Activated CD4-positive, alpha-beta T cell treated with anti-CD3 and anti-CD28 coated beads for 48 hours (primary cell): ENCODE results near the gene TEX13D.

Experiments
- DNase-seq: peaks from one replicate; pipeline ENCODE4 v3.0.0-alpha.2; 2020

TEX13D gene

GRCh38 chrX:124348885-124349453 is 16.5 kb downstream of the TEX13D start:
- no peak for DNase-seq

- DNase-seq = no peak
Observed at GRCh38 chrX:124354648-124355047, 22.2 kb downstream of the TEX13D start.

- DNase-seq = no peak
Observed at GRCh38 chrX:124358800-124359383, 26.4 kb downstream of the TEX13D start.

GRCh38 chrX:124362072-124362471 is 29.6 kb downstream of the TEX13D start:
- DNase-seq = peak; percentile 11

- no peak for DNase-seq
Observed at GRCh38 chrX:124362761-124363160, 30.3 kb downstream of the TEX13D start.

- no peak for DNase-seq
Observed at GRCh38 chrX:124369722-124370121, 37.3 kb downstream of the TEX13D start.

GRCh38 chrX:124373348-124373747 is 40.9 kb downstream of the TEX13D start:
- DNase-seq = no peak

GRCh38 chrX:124378643-124379042 is 46.2 kb downstream of the TEX13D start:
- DNase-seq = no peak

GRCh38 chrX:124383354-124383753 is 50.9 kb downstream of the TEX13D start:
- DNase-seq = no peak

- DNase-seq = no peak
Observed at GRCh38 chrX:124386401-124386800, 53.9 kb downstream of the TEX13D start.
